Endometrial microvascular endothelial cells (primary cell): Measurements from ENCODE around the gene SPOCK2. TPM values are rescaled to one million over a fixed set of nuclear protein-coding genes. Genes with fewer than 3 reads are reported as not detected.
"Not testable (repeated sequence)": the region's sequence is repeated elsewhere in the genome, so short reads cannot be mapped to it uniquely, and the experiment has no call there.

Experiments
- in situ Hi-C: cut with HindIII; loops from 2 replicates; pipeline ENCODE4 v1.10.0; 2017; ENCODE audit warnings: low sequenced_read_pairs, low pct_unique_long_range_greater_than_20kb; ENCODE audit errors: inconsistent ontology term
- total RNA-seq: library from RNA; depleted of rRNA; stranded (reverse); fragments of >200 nt; gene quantifications from one replicate; pipeline ENCODE4 v1.2.3, GENCODE V29; 2015; ENCODE audit errors: inconsistent ontology term

Gene SPOCK2, protein sequence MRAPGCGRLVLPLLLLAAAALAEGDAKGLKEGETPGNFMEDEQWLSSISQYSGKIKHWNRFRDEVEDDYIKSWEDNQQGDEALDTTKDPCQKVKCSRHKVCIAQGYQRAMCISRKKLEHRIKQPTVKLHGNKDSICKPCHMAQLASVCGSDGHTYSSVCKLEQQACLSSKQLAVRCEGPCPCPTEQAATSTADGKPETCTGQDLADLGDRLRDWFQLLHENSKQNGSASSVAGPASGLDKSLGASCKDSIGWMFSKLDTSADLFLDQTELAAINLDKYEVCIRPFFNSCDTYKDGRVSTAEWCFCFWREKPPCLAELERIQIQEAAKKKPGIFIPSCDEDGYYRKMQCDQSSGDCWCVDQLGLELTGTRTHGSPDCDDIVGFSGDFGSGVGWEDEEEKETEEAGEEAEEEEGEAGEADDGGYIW
- 7.1 TPM for total RNA-seq

DNA sequence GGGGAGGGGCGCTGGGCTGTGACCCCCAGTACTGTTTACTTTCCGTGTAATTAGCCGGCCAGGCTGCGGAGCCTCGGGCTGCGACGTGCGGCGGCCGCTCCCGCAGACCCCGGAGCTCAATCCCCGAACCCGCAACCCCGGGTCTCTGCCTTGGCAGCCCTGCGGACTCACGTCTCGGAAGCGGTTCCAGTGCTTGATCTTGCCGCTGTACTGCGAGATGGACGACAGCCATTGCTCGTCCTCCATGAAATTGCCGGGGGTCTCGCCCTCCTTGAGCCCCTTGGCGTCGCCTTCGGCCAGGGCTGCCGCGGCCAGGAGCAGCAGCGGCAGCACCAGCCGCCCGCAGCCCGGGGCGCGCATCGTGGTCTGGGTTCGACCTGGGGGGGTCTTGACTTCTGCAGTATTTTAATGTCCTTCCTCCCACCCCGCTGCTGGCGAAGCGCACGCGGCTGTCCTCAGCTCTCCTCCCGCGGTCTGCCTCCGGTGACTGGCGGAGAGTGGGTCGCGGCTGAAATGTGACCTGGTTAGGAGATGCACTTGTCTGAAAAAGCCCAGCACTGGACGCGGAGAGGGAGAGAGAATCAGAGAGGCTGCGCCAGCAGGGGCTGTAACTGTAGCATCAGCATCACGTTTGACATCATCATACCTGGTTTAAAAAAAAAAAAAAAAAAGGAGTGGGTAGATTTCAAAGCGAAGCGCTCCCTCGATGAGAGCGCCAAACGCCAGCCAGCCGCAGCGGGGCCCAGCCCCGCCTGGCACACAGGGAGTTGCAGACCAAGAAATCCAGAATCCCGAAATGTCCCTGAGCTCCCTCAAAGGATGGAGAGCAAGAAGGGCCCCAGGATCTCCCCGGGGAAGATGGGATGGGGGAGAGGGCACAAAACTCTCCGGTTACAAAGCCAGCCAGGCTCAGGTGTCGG lies at the start of gene SPOCK2:
Gene SPOCK2, minus strand, starts transcription at position 583 of the 920 bp plus-strand sequence. Its CDS starts 223 bp downstream, at position 360.
- in situ Hi-C loops = no loop called here

- in situ Hi-C loops = no loop called here
These were observed 49.2 kb upstream of the SPOCK2 start for GRCh38 chr10:72137583-72137982.

GRCh38 chr10:72136225-72136624 lies 47.9 kb upstream of the SPOCK2 start:
- in situ Hi-C loops = not testable (repeated sequence)

- in situ Hi-C loops = no loop called here
These were observed 46.7 kb upstream of the SPOCK2 start for GRCh38 chr10:72134785-72135767.

GRCh38 chr10:72133517-72133916 lies 45.2 kb upstream of the SPOCK2 start:
- in situ Hi-C loops = no loop called here

GRCh38 chr10:72132854-72133253 lies 44.5 kb upstream of the SPOCK2 start:
- in situ Hi-C loops = no loop called here

DNA sequence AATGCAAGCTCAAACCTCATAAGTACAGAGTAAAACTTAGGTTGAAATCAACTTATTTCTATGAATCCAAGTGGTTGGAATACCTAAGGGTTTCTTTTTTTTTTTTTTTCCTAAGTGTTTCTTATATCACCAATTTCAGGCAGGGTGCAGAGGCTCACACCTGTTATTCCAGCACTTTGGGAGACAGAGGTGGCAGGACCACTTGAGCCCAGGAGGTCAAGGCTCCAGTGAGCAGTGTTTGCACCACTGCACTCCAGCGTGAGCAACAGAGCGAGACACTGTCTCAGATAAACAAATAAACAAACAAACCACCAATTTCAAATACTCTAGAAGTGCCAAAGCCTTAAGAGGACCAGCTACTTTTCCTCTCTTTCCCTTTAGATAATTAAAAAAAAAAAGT lies 39.2 kb upstream of the SPOCK2 start:
- in situ Hi-C loops = loop anchor here (5.0 kb wide), 1 partner anchor 215 kb away; no protein-coding TSS in a partner anchor

DNA sequence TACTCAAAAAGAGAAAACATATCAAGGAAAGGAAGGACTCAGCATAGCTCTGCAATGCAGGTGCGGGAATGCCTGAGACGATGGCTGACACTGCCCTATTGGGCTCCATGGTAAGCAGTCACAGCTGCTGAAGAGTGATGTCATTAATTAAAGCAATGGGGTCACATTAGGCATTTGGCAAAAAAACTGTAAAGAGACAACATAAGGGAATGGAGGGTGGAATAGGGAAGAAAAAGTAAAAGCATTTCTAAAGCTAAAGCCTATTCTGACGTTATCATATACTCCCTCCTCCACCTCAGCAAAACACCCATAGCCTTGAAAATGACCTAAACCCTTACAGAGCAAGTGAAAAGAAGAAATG lies 38.5 kb upstream of the SPOCK2 start:
- in situ Hi-C loops = loop anchor here (5.0 kb wide), 1 partner anchor 215 kb away; no protein-coding TSS in a partner anchor

- in situ Hi-C loops = loop anchor here (5.0 kb wide), 1 partner anchor 216 kb away; no protein-coding TSS in a partner anchor
These were observed 38.0 kb upstream of the SPOCK2 start for GRCh38 chr10:72126184-72126871.

GRCh38 chr10:72124989-72125388 lies 36.6 kb upstream of the SPOCK2 start:
- in situ Hi-C loops = loop anchor here (5.0 kb wide), 1 partner anchor 217 kb away; no protein-coding TSS in a partner anchor

GRCh38 chr10:72124381-72124780 lies 36.0 kb upstream of the SPOCK2 start:
- in situ Hi-C loops = no loop called here

DNA sequence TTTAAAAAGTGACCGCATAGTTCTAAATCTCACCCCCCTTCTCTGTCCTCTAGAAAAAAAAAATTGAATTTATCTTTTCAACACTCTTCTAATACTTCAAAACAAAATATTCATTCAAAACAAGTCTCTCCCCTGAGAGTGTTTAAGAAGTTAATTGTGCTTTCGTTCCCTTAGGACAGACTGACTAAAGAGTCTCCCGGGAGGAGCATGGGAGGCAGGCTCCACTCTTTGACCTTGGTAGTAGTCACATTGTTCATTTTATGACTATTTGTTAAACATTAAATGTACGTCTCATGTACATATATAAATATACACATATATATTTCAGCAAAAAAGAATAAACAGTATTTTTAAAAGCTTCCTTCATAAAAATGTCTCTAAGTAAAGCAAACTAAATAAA lies 35.3 kb upstream of the SPOCK2 start:
- in situ Hi-C loops = no loop called here

GRCh38 chr10:72122221-72122620 lies 33.9 kb upstream of the SPOCK2 start:
- in situ Hi-C loops = no loop called here

DNA sequence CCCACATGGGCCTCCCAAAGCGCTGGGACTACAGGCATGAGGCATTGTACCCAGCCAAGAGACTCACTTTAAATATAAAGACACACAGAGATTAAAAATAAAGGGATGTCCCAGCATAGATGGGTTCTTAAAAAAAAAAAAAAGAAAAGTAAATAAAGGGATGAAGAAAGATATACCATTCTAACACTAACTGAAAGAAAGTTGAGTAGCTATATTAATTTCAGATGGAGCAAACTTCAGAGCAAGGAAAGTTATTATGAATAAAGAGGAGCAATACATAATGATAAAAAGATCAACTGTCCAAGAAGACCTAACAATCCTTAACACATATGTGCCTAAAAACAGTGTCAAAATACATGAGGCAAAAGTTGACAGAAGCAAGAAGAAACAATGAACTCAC lies 33.0 kb upstream of the SPOCK2 start:
- in situ Hi-C loops = no loop called here

DNA sequence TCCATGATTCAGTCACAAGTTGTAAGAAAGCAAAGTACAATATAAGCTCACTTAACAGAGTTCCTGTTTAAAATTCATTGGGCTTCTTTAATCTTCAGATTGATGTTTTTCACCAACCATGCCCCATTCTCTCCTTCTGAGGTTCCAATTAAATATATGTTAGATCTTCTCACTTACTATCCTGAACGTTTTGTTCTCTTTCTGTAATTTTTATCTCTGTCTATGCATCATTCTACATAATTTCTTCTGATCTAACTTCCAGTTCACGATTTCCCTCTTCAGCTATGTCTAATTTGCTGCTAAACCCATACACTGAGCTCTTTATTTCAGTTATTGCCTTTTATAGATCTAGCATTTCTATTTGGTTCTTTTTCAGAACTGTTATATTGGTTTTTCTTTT lies 28.0 kb upstream of the SPOCK2 start:
- in situ Hi-C loops = no loop called here

DNA sequence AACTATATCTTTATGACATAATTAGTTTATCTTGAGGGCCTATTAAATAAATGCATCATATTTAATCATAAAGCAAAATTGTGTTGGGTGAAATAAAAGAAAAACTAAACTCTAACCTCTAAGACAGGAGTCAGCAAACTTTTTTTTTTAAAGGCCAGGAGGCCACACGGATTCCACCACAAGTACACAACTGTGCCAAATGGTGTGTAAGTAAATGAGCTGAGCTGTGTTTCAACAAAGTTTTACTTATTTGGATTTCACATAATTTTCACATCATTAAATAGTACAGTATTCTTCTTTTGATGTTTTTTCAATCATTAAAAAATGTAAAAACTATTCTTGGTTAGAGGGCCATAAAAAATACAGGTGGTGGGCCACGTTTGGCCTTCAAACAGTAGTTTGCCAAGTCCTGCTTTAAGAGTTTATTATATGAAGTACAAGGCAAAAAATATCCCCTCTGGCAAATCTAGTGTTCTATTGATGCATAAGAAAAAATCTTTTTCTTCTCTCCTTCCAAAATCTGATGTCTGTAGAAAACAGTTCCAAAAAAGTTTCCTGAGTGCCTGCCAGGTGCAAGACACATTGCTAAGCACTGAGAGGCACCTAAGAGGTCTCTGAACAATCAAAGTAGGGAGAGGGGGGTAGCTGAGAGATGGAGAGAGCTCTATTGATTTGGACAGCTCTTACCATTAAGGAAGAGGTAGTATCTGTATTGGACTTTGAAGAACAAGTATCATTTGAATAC lies 26.5 kb upstream of the SPOCK2 start:
- in situ Hi-C loops = no loop called here

DNA sequence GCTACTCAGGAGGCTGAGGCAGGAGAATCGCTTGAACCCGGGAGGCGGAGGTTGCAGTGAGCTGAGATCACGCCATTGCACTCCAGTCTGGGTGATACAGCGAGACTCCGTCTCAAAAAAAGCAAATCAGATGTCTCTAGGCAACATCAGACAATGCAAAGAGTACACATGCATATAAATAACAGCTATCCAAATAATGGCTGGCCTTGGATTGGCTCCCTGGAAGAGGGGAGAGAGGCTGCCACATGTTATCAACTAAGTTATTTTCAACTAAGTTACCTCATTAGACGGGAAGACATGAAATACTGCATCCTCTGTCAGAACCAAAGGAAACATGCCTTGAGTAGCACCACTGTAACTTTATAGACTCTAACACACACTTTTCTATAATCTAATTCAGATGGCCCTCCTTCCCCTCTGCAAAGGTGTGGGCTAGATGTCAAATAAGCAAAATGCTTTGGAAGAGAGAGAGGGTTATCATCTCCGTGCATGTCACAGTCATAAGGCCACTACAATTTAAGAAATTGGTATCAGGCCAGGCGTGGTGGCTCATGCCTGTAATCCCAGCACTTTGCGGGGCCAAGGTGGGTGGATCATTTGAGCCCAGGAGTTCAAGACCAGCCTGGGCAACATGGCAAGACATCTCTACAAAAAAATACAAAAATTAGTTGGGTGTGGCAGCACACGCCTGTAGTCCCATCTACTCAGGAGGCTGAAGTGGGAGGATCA lies 22.5 kb upstream of the SPOCK2 start:
- in situ Hi-C loops = no loop called here
